NB4 (cell line): ENCODE data around the gene ZC3H12A.

ENCODE experiments used
- CTCF ChIP-seq: IDR thresholded peaks from one replicate; pipeline ENCODE4 v1.5.1; 2012; ENCODE audit warnings: low read depth, low read length
- MAX ChIP-seq: IDR thresholded peaks from 2 replicates; pipeline ENCODE4 v1.6.1; 2011; ENCODE audit warnings: low read depth, low read length
- POLR2A ChIP-seq: IDR thresholded peaks from 2 replicates; pipeline ENCODE4 v1.6.1; 2011; ENCODE audit warnings: mild to moderate bottlenecking; ENCODE audit not compliant: insufficient read length; ENCODE audit errors: extremely low read depth

GRCh38 chr1:37476087-37476452 lies 1.7 kb downstream of the ZC3H12A start:
- TF ChIP-seq CTCF (no peak), POLR2A (no peak), MAX (no peak)
